HG03108 (cell line): ENCODE results near the gene PLCG2.

Source experiments
- ATAC-seq: cut with Tn5 transposase; IDR thresholded peaks from one replicate; pipeline ENCODE4 v1.9.1; 2021; ENCODE audit warnings: moderate library complexity; ENCODE audit not compliant: unreplicated experiment

Gene PLCG2

DNA sequence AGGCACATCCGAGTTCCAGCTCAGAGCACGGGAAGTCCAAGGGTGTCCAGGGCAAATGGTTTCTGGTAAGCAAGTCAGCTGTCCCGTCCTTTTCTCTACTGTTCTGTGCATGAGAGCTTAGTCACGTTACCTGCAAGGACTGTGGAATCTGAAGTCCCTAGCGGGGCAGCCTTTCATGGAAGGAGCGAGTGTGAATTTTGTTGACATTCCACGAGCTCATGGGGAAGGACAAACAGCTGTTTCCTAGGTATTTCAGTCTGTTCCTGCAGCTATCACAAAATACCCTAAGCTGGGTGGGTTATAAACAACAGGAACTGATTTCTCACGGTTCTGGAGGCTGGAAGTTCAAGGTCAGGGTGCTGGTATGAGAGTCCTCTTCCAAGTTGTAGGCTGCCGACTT lies 122.9 kb downstream of the PLCG2 start:
- no peak for ATAC-seq

GRCh38 chr16:81904320-81904719 lies 125.2 kb downstream of the PLCG2 start:
- no peak for ATAC-seq

- no peak for ATAC-seq
Observed at GRCh38 chr16:81905277-81905676, 126.2 kb downstream of the PLCG2 start.

- no peak for ATAC-seq
Observed at GRCh38 chr16:81907681-81908080, 128.6 kb downstream of the PLCG2 start.

DNA sequence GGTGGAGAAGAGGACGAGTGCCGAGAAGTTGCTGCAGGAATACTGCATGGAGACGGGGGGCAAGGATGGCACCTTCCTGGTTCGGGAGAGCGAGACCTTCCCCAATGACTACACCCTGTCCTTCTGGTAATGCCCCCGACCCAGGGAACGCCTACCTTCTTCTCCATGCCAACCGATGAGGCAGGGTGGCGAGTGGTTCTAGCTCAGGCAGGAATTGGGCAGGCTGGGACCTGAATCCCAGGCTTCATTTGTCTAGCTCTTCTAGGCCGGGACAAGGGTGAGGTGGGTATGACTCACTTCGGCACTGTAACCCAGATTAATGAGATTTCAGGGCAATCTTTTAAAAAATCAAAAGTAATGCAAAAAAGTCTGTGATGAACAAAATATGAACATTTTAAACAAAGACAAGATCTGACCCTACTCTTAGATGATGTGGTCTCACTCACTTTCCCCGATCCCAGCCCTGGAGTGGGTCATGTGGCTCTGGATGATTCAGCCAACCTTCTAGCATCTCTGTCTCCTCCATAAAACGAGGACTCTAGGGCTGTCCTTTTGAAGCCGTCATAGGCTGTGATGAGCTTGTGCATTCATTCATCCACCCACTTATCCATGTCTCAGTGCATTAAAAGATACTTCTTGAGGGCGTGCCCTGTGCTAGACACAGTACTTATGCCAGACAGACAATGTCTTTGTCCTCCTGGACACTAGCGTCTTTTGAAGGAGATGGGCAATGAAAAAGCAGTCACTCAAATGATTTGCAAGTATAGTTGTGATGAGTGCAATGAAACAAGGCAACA lies 129.6 kb downstream of the PLCG2 start:
- ATAC-seq = no peak

DNA sequence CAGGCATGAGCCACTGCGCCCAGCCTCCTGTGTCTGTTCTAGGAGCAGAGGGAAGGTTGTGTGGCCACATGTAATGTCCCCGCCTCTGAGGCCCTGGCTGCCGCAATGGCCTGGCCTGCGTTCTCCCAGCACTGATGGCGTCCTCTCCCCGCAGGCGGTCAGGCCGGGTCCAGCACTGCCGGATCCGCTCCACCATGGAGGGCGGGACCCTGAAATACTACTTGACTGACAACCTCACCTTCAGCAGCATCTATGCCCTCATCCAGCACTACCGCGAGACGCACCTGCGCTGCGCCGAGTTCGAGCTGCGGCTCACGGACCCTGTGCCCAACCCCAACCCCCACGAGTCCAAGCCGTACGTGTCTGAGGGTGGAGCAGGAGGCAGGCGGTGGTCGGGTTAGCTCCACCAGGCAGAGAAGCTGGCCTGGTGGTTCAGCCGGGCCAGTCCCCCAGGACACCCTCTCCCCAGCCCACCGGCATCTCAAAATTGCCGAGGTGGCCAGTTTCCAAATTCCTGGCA lies 131.3 kb downstream of the PLCG2 start:
- no peak for ATAC-seq

GRCh38 chr16:81912395-81912794 lies 133.3 kb downstream of the PLCG2 start:
- ATAC-seq = no peak

GRCh38 chr16:81913222-81913621 lies 134.1 kb downstream of the PLCG2 start:
- no peak for ATAC-seq

GRCh38 chr16:81917375-81917774 lies 138.3 kb downstream of the PLCG2 start:
- ATAC-seq = no peak

DNA sequence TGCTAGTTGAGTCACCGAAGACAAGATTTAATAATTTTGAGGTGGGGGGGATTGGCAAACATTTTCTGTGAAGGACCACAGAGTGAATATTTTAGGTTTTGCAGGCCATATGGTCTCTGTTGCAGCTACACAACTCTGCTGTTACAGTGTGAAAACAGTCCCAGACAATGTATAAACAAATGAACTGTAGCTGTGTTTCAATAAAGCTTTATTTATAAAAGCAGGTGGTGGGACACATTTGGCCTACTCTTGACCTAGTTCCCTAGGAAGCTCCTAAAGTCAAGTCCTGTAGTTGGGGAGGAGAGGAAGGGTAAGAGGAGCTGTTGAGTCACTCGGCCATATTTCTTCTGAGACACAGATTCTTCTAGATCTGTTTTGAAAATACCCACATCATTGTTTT lies 139.8 kb downstream of the PLCG2 start:
- ATAC-seq = no peak

DNA sequence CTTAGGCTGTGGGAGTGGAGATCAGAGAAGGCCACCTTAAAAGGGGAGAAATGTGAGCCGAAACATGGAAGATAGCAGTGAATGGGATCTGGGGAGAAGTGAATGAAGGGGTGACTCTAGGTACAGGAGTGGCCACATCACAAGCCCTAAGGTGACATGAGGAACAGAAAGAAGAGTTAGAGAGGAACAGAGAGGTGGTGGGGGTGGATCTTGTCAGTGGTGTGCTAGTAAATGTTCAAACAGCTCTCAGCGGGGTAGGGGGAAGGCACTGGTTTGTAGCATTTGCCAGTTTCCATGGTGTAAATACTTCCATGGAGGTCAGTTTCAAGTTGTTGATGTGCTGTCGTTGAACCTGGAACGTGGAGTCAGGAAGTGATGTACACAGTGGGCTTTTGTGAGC lies 141.4 kb downstream of the PLCG2 start:
- ATAC-seq = no peak

- no peak for ATAC-seq
Observed at GRCh38 chr16:81921085-81921814, 142.2 kb downstream of the PLCG2 start.

DNA sequence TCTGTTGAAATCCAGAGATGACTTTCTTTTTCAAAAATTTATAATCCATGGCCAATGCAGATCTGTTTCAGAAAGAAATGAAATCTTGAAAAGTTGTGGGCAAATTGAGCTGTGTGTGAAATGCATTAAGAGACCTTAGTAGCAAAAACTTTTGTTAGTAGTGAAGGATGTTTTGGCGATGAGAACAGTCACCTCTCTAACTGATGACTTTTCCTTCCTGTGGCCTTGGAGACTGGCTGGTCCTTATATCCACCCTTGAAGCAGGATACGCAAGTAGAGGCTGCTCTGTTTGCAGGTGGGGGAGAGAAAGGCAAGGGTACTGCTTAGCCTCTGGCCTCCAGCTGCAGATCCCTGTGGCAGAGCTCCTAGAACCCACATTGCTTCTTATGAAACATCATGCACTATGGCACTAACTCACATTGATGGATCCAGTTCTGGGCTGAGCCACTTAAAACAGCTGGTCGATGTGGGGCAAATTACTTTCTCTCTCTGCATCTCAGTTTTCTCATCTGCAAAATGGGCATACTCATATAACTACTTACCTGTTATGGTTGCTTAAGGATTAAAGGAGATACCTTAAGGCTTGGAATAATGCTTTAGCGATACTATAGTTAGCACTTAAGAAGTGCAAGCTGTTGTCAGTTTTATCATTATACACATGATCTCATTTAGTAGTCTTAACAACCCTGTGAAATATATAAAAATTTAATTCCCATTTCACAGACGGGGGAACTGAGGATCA lies 142.9 kb downstream of the PLCG2 start:
- ATAC-seq = no peak

GRCh38 chr16:81923296-81923695 lies 144.2 kb downstream of the PLCG2 start:
- ATAC-seq = no peak

DNA sequence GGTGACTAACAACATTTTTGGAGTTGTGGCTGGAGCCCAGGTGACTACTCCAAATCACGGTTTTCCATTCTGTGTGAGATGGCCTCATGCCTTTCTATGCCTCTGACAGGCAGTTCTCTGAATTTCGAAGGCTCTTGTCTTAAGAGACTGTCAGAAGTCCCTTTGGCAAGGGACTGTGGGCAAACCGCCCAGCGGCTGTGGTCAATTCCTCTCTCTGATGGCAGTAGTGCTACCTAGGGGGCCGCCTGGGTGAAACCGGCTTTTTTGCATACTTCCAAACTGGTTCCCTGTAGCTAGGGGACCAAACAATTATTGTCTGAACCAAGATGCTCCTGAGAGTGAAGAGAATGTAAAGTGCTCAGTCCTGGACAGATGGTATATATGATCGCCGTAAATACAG lies 145.9 kb downstream of the PLCG2 start:
- no peak for ATAC-seq

- ATAC-seq = no peak
Observed at GRCh38 chr16:81926036-81926435, 146.9 kb downstream of the PLCG2 start.

GRCh38 chr16:81927561-81928185 lies 148.6 kb downstream of the PLCG2 start:
- no peak for ATAC-seq

DNA sequence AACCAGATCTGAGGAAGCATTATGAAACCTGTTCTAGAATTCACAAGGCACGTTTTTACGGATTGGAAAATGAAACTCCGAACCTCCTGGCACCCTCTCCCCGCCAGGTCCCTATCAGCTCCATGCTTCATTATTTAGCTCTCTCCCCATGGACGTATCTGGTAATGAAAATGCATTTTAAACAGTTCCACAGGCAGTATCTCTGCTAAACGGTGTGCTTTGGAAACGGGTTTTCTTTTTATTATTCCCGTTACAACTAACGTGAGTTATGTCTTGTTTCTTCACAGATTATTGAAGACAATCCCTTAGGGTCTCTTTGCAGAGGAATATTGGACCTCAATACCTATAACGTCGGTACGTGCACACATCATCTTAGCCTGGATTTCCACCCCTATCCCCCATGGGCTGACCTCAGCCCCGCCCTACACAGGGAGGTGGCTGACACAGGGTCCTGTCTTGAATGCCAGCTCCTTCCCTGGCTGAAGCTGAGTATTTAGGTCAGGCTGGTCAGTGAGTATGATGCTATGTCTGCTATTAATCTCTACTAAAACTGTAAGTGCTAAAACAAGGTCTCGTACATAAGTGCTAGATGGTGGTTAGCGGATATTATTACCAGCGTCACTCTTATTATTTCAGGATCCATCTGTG lies 149.3 kb downstream of the PLCG2 start:
- ATAC-seq = no peak

DNA sequence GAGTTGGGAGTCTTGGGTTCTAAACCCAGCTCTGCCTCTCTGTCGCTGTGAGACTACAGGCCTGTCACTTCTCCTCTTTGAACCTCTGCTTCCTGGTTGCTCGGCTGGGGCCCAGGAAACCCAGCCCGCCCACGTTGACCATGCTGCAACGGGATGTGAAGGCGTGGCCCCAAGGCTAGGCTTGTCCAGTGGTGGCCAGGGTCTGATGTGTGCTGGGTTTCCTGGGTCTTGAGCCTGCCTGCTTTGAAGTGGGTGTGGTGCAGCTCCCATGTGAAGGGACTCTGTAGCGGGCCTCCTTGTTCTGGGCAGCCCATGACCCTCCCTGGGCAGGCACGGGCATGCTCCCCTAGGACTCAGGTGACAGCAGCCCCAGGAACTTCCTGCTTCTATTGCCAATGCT lies 149.9 kb downstream of the PLCG2 start:
- no peak for ATAC-seq

DNA sequence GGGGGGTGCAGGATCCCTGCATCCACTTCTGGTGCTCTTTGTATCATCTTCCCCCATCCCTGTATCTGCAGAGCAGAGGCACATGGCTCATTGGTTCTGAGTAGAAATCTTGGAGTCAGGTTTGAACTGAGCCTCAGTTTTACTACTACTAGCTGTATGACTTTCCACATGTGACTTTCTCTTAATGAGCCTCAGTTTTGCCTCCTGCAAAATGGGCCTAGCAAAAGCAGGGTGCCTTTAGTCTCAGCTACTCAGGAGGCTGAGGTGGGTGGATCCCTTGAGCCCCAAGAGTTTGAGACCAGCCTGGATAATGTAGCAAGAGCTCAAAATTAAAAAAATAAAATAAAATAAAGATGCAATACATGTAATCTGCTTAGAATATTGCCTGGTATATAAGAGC lies 150.8 kb downstream of the PLCG2 start:
- ATAC-seq = no peak

GRCh38 chr16:81931927-81932326 lies 152.8 kb downstream of the PLCG2 start:
- ATAC-seq = no peak
